ENCODE measurements around the gene TSPEAR.

TSPEAR gene

GRCh38 chr21:44514746-44515358 lies 196.5 kb downstream of the TSPEAR start:
- Histone ChIP-seq H3K27me3 (ENCODE audit: control insufficient read depth, insufficient read depth, low read length) (no peaks in the 10 kb centered on the region), H3K4me1 (ENCODE audit: control insufficient read depth, insufficient read depth, low read length) (no peaks in the 10 kb centered on the region), H3K9ac (ENCODE audit: low read length) (no peak overlapping the region), H3K27ac (ENCODE audit: low read depth, low read length) (no peak overlapping the region), H3K4me3 (ENCODE audit: low read length) (no peak overlapping the region), H3K36me3 (ENCODE audit: control insufficient read depth, insufficient read depth, low read length) (no peaks in the 10 kb centered on the region)

GRCh38 chr21:44514218-44514520 lies 197.2 kb downstream of the TSPEAR start:
- H3K4me1 ChIP-seq (ENCODE audit: control insufficient read depth, insufficient read depth, low read length), result no peaks in the 10 kb centered on the region
- H3K4me3 ChIP-seq (ENCODE audit: low read length), result no peak overlapping the region
- H3K27ac ChIP-seq (ENCODE audit: low read depth, low read length), result no peak overlapping the region
- no peak overlapping the region for H3K9ac ChIP-seq (ENCODE audit: low read length)
- no peaks in the 10 kb centered on the region for H3K36me3 ChIP-seq (ENCODE audit: control insufficient read depth, insufficient read depth, low read length)
- no peaks in the 10 kb centered on the region for H3K27me3 ChIP-seq (ENCODE audit: control insufficient read depth, insufficient read depth, low read length)

GRCh38 chr21:44513389-44514217 lies 197.8 kb downstream of the TSPEAR start:
- Histone ChIP-seq H3K36me3 (ENCODE audit: control insufficient read depth, insufficient read depth, low read length) (no peaks in the 10 kb centered on the region), H3K27me3 (ENCODE audit: control insufficient read depth, insufficient read depth, low read length) (no peaks in the 10 kb centered on the region), H3K4me3 (ENCODE audit: low read length) (no peak overlapping the region), H3K27ac (ENCODE audit: low read depth, low read length) (no peak overlapping the region), H3K9ac (ENCODE audit: low read length) (no peak overlapping the region), H3K4me1 (ENCODE audit: control insufficient read depth, insufficient read depth, low read length) (no peaks in the 10 kb centered on the region)

GRCh38 chr21:44512496-44513388 lies 198.6 kb downstream of the TSPEAR start:
- Histone ChIP-seq H3K4me3 (ENCODE audit: low read length) (no peak overlapping the region), H3K36me3 (ENCODE audit: control insufficient read depth, insufficient read depth, low read length) (no peaks in the 10 kb centered on the region), H3K9ac (ENCODE audit: low read length) (no peak overlapping the region), H3K27me3 (ENCODE audit: control insufficient read depth, insufficient read depth, low read length) (no peaks in the 10 kb centered on the region), H3K27ac (ENCODE audit: low read depth, low read length) (no peak overlapping the region), H3K4me1 (ENCODE audit: control insufficient read depth, insufficient read depth, low read length) (no peaks in the 10 kb centered on the region)

GRCh38 chr21:44511938-44512275 lies 199.5 kb downstream of the TSPEAR start:
- H3K9ac ChIP-seq (ENCODE audit: low read length), result no peak overlapping the region
- no peaks in the 10 kb centered on the region for H3K27me3 ChIP-seq (ENCODE audit: control insufficient read depth, insufficient read depth, low read length)
- H3K36me3 ChIP-seq (ENCODE audit: control insufficient read depth, insufficient read depth, low read length), result no peaks in the 10 kb centered on the region
- no peak overlapping the region for H3K27ac ChIP-seq (ENCODE audit: low read depth, low read length)
- no peaks in the 10 kb centered on the region for H3K4me1 ChIP-seq (ENCODE audit: control insufficient read depth, insufficient read depth, low read length)
- no peak overlapping the region for H3K4me3 ChIP-seq (ENCODE audit: low read length)

- Histone ChIP-seq H3K27me3 (ENCODE audit: control insufficient read depth, insufficient read depth, low read length) (no peaks in the 10 kb centered on the region), H3K36me3 (ENCODE audit: control insufficient read depth, insufficient read depth, low read length) (no peaks in the 10 kb centered on the region), H3K27ac (ENCODE audit: low read depth, low read length) (no peak overlapping the region), H3K4me1 (ENCODE audit: control insufficient read depth, insufficient read depth, low read length) (no peaks in the 10 kb centered on the region), H3K9ac (ENCODE audit: low read length) (no peak overlapping the region), H3K4me3 (ENCODE audit: low read length) (no peak overlapping the region)
These were observed 200.0 kb downstream of the TSPEAR start for GRCh38 chr21:44511219-44511937.

GRCh38 chr21:44510508-44511218 lies 200.7 kb downstream of the TSPEAR start:
- Histone ChIP-seq H3K27ac (ENCODE audit: low read depth, low read length) (no peak overlapping the region), H3K4me1 (ENCODE audit: control insufficient read depth, insufficient read depth, low read length) (no peaks in the 10 kb centered on the region), H3K36me3 (ENCODE audit: control insufficient read depth, insufficient read depth, low read length) (no peaks in the 10 kb centered on the region), H3K4me3 (ENCODE audit: low read length) (no peak overlapping the region), H3K9ac (ENCODE audit: low read length) (no peak overlapping the region), H3K27me3 (ENCODE audit: control insufficient read depth, insufficient read depth, low read length) (no peaks in the 10 kb centered on the region)

- Histone ChIP-seq H3K27ac (ENCODE audit: low read depth, low read length) (no peak overlapping the region), H3K36me3 (ENCODE audit: control insufficient read depth, insufficient read depth, low read length) (no peaks in the 10 kb centered on the region)
These were observed 201.3 kb downstream of the TSPEAR start for GRCh38 chr21:44510109-44510507.

GRCh38 chr21:44509539-44509938 lies 201.8 kb downstream of the TSPEAR start:
- Histone ChIP-seq H3K27ac (ENCODE audit: low read depth, low read length) (no peak overlapping the region), H3K4me3 (ENCODE audit: low read length) (no peak overlapping the region), H3K36me3 (ENCODE audit: control insufficient read depth, insufficient read depth, low read length) (no peaks in the 10 kb centered on the region), H3K4me1 (ENCODE audit: control insufficient read depth, insufficient read depth, low read length) (no peaks in the 10 kb centered on the region), H3K9ac (ENCODE audit: low read length) (no peak overlapping the region), H3K27me3 (ENCODE audit: control insufficient read depth, insufficient read depth, low read length) (no peaks in the 10 kb centered on the region)

More at GRCh38 chr21:44510109-44510507, 201.3 kb downstream of the TSPEAR start:
- no peak overlapping the region for H3K4me3 ChIP-seq (ENCODE audit: low read length)
- no peaks in the 10 kb centered on the region for H3K4me1 ChIP-seq (ENCODE audit: control insufficient read depth, insufficient read depth, low read length)
- no peak overlapping the region for H3K9ac ChIP-seq (ENCODE audit: low read length)
- no peaks in the 10 kb centered on the region for H3K27me3 ChIP-seq (ENCODE audit: control insufficient read depth, insufficient read depth, low read length)

- Histone ChIP-seq H3K27me3 (ENCODE audit: control insufficient read depth, insufficient read depth, low read length) (no peaks in the 10 kb centered on the region), H3K27ac (ENCODE audit: low read depth, low read length) (no peak overlapping the region), H3K9ac (ENCODE audit: low read length) (no peak overlapping the region), H3K36me3 (ENCODE audit: control insufficient read depth, insufficient read depth, low read length) (no peaks in the 10 kb centered on the region), H3K4me1 (ENCODE audit: control insufficient read depth, insufficient read depth, low read length) (no peaks in the 10 kb centered on the region), H3K4me3 (ENCODE audit: low read length) (no peak overlapping the region)
These were observed 202.5 kb downstream of the TSPEAR start for GRCh38 chr21:44508711-44509445.

- no peaks in the 10 kb centered on the region for H3K4me1 ChIP-seq (ENCODE audit: control insufficient read depth, insufficient read depth, low read length)
- no peak overlapping the region for H3K9ac ChIP-seq (ENCODE audit: low read length)
These were observed 203.0 kb downstream of the TSPEAR start for GRCh38 chr21:44508426-44508710.

More at GRCh38 chr21:44508426-44508710, 203.0 kb downstream of the TSPEAR start:
- no peak overlapping the region for H3K4me3 ChIP-seq (ENCODE audit: low read length)
- H3K36me3 ChIP-seq (ENCODE audit: control insufficient read depth, insufficient read depth, low read length), result no peaks in the 10 kb centered on the region
- no peaks in the 10 kb centered on the region for H3K27me3 ChIP-seq (ENCODE audit: control insufficient read depth, insufficient read depth, low read length)
- no peak overlapping the region for H3K27ac ChIP-seq (ENCODE audit: low read depth, low read length)
